Upper lobe of left lung (tissue), 4 donors: ENCODE results near the gene DHRS12.

Source experiments
- EP300 ChIP-seq, 4 donors: sonication (generic); formaldehyde crosslinking; IDR thresholded peaks; one replicate each; pipeline ENCODE4 v1.5.1; 2017; ENCODE audit warnings: antibody characterized with exemption in 4 of 4, control low read depth in 2 of 4
- POLR2A ChIP-seq, 4 donors: fragments of 450-650 bp; IDR thresholded peaks; one replicate each; pipeline ENCODE4 v1.5.1; 2016 to 2017; ENCODE audit warnings: antibody characterized with exemption in 4 of 4, mild to moderate bottlenecking in 2 of 4
- POLR2AphosphoS5 ChIP-seq, 2 donors: sonication (generic); formaldehyde crosslinking; IDR thresholded peaks; one replicate each; pipeline ENCODE4 v1.5.1; 2017; ENCODE audit warnings: antibody characterized with exemption in 2 of 2
- TF ChIP-seq, protein P1 (sequence below), 6 experiments: fragments of 450-650 bp in 4 of 6; fragments of 200-600 bp in 2 of 6; sonication (generic) in 2 of 6; IDR thresholded peaks; one replicate each; pipeline ENCODE4 v1.5.1; 2016 to 2019; ENCODE audit warnings: antibody characterized with exemption in 6 of 6

DNA sequence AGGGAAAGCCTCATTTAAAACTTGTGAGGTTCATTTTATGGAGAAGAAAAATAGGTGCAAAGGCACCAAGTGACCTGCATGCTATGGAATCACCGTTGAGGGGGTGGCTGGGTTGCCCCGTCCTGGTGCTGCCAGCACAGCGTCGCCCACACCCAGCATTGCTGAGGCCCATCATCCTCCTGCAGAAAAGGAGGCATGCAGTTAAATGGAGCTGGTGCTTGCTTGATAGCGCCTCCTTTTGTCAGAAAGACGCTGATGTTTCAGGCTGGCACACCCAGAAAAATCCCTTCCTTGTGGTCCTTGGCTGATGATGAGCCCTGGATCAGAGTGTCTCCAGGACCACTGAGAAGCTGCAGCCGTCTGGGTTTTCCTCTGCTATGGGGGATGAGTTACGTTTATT, 36.9 kb downstream of the DHRS12 start:
- TF ChIP-seq POLR2A (IDR thresholded peaks at IDR 0.05) (no peak), POLR2AphosphoS5 (IDR thresholded peaks at IDR 0.05) (no peak), EP300 (IDR thresholded peaks at IDR 0.05) (no peak)
- TF ChIP-seq, protein P1, sequence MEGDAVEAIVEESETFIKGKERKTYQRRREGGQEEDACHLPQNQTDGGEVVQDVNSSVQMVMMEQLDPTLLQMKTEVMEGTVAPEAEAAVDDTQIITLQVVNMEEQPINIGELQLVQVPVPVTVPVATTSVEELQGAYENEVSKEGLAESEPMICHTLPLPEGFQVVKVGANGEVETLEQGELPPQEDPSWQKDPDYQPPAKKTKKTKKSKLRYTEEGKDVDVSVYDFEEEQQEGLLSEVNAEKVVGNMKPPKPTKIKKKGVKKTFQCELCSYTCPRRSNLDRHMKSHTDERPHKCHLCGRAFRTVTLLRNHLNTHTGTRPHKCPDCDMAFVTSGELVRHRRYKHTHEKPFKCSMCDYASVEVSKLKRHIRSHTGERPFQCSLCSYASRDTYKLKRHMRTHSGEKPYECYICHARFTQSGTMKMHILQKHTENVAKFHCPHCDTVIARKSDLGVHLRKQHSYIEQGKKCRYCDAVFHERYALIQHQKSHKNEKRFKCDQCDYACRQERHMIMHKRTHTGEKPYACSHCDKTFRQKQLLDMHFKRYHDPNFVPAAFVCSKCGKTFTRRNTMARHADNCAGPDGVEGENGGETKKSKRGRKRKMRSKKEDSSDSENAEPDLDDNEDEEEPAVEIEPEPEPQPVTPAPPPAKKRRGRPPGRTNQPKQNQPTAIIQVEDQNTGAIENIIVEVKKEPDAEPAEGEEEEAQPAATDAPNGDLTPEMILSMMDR (IDR thresholded peaks at IDR 0.05): no peak
